GM19351 (cell line): Measurements from ENCODE around the gene CITED4.

Source experiments
- ATAC-seq: cut with Tn5 transposase; IDR thresholded peaks from one replicate; pipeline ENCODE4 v1.9.1; 2021; ENCODE audit warnings: mild to moderate bottlenecking, moderate library complexity; ENCODE audit not compliant: unreplicated experiment

Gene CITED4

DNA sequence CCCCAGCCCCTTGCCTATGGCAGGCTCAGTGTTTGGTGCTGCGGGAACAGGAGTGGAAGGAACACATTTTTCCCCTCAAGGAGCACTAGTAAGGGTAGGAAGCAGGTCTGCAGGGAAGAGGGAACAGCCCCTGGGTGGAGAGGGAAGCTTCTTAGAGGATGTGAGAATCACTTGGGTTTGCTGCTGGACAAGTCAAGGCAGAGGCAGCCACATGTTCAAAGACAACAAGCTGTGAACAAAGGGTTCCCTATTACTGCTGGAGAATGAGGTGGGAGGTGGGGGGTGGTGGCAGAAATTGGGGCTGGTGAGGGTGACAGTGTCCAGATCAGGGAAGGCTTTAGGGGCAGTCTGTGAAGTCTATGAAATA is 24.8 kb upstream of the CITED4 start:
- no peak for ATAC-seq

DNA sequence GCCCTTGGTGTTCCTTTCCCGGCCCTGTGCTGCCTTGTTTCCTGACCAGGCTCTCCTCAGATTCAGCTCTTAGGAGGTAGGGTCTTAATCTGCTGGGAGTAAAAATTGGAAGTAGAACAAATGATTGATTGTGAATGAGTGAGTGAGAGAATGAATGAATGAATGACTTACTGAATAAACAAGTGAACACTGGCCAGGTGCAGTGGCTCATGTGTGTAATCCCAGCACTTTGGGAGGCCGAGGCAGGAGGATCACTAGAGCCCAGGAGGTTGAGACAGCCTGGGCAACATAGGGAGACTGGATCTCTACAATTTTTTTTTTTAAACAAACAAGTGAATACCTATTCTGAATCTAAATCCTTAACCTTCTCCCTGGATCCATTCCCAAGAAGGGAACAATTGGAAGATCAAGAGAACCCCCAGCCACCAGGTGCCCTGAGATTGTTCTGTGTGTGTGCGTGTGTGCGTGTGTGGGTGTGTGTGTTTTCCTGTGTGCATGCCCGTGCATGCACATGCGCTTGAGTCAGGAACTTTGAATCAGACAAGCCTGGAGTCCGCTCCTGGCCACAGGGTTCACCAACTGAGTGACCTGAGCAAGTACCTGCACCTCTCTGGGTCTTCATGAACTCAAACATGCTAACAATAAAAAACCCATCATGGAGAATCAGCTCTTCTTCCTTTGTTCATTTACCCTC is 24.3 kb upstream of the CITED4 start:
- no peak for ATAC-seq

DNA sequence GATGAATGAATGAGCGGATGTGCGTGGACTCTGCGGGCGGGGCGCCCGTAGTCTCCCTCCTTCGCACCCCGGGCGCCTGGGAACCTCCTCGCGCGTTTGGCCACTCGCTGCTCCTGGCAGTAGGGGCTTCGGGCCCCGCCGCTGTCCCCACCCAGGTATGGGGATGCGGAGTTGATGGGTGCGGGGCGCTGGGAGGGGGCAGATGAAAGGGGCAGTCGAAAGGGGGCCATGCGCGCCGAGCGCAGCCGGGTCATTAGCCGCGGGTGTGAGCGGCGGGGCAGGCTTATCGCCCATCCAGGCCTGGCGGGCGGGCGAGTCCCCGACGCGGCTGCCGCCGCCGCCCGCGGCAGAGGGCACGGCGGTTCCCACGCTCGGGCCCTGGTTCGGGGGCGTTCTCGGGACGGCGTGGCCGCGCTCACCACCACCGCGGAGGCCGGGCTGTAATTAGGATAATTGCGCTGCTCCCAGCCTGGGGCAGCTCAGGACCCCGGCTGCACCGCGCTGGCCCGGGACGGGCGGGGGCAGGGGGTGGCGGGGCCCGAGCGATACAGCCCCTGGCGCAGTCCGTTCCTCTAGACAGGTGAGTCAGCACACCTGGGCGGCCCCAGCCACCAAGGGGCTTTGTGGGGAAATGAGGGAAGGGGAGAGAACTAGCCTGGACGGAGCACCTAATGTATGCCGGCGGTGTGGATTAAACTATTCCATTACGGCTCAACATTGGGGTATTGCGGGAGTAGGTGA is 22.1 kb upstream of the CITED4 start:
- ATAC-seq, result no peak

DNA sequence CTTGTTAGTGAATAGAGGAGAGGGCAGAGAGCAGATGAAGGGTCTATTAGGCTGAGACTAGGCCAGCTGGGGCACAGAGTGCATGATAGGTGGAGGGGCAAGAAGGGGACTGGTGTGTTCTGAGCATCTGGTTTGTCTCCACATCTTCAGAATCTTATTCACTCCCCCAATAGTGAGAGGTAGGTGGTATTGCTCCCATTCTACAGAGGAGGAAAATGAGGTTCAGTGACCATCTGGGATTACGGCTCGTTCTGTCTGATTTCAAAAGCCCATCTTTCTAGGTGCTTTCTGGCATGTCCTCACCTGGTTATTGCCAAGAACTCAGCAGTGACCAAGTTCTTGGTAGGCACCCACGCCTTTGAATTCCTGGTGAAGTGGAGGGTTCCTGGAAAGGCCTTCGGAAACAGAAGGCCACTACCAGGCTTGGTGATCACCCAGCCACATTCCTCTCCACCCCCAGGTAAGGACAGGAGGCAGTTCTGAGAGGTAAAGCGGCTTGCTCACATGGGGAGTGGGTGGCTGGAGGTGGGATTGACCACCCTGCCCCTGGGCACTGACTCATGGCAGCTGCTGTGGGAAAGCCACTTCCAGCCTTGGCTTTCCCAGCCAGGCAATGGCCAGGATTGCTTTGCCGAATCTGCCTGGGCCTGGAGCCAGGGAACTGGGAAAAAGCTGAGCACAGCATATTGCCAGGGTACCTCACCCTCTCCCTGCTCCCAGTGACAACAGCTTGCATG is 18.8 kb upstream of the CITED4 start:
- ATAC-seq, result no peak

DNA sequence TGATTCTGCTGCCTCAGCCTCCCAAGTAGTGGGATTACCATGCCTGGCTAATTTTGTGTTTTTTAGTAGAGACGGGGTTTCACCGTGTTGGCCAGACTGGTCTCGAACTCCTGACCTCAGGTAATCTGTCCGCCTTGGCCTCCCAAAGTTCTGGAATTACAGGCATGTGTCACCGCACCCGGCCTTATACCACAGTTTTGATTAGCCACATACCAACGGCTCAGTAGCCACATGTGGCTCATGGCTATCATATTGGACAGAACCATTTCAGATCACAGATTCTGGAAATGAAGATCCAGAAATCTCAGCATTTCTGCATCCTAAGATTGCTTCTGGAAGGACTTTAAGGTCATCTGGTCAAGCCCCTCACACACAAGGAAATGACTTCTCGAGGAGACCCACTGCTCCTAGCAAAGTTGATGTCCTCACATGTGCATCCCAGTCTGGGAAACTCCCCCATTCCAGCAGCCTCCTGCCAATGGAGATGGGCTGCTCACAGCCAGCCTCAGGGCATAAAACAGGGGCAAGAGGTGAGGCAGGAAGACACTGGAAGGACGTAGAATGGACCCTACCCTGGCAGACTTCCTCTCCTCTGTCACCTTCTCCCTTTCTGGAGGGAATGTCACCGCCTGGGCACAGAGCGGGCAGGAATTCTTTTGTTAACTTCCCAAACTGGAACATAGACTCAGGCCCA is 17.5 kb upstream of the CITED4 start:
- no peak for ATAC-seq

DNA sequence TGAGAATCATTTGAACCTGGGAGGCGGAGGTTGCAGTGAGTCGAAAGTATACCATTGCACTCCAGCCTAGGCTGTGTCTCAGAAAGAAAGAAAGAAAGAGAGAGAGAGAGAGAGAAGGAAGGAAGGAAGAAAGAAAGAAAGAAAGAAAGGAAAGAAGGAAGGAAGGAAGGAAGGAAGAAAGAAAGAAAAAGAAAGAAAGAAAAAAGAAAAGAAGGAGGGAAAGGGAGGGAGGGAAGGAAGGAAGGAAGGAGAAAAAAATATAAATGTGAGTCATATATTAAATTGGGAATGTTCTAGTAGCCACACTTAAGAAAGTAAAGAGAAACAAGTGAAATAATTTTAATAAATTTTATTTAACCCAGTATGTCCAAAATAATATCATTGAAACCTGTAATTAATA is 16.7 kb upstream of the CITED4 start:
- no peak for ATAC-seq

DNA sequence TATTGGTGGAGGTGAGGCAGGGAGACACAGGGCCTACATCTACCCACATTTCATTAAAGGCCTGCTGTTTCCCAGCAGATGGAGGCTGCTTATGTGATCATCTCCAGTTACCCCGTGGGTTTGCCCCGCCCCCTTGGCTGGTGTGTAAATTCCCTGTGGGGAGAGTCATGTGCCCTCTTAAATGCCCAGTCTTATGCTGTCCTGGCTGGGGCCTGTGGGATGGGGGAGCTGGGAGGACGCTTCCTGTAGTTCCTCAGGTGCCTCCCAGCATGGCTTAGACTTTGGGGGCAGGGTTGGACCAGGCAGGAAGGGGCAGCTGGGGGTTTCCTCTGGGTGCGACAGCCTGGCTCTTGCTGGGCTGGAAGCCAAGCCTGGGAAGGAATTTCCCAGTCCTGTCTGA is 15.5 kb upstream of the CITED4 start:
- no peak for ATAC-seq

DNA sequence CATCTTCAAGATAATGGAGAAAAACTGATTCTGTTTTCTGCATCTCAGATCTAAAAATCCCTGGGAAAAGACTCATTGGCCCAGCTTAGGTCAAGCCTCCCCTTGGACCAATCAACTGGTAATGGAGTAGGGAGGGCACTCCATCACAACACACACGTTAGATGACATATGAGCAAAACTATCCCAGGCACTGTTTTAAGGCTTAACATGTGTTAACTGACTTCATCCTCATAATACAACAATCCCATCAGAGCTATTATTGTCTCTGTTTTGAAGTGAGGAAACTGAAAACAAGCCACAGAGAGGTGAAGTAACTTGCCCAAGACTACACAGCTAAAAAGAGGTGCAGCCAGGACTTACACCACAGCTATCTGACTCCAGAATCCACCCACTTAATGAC is 14.7 kb upstream of the CITED4 start:
- no peak for ATAC-seq

DNA sequence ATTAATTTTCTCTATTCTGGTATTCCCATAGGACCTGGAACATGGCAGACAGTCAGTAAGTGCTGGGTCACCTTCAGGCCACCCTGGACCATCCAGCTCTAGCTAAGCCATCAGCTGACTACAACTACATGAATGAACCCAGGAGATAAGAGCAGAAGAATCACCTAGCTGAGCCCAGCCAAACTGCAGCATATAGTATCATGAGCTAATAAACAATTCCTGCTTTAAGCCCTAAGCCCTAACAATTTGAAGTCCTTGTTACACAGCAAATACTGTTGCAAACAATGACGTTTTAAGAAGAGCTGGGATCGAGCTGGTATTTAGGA is 14.2 kb upstream of the CITED4 start:
- ATAC-seq, result no peak

DNA sequence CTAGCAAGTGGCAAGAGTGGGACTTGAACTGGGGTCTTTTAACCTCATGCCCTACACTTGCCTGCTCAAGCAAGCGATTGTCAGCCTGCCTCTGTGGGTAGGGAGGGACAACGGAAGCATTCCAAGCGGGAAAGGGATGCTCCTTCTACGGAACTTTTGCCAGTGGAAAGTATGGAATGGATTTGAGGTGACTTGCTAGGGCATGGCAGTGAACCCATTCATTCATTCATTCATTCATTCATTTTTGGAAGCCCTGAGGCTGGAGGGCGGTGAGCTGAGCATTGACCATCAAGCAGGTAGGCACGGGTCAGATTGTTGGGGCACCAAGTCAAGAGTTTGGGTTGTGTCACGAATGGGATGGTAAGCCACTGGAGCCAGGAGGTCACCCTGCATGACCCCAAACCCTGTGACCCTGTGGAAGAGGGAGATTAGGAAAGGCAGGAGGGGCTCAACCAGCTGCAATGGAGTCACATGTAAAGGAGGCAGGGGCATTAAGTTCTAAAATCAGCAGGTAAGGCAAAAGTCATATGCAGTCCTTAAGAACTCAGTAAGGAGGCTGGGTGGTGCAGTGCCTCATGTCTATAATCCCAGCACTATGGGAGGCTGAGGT is 11.8 kb upstream of the CITED4 start:
- no peak for ATAC-seq

DNA sequence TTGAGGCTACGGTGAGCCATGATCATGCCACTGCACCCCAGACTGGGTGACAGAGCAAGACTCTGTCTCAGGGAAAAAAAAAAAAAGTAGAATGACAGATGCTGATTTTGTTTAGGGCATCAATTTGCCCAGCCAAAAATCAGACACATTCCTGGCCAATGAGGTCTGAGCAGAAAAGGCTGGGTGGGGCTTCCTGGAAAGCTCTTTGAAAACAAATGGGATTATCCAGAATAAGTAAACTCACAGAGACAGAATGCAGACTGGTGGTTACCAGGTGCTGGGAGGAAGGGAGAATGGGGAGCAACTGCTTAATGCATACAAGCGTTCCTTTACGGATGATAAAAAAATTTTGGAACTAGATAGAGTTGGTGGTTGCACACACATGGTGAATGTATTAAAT is 10.1 kb upstream of the CITED4 start:
- ATAC-seq, result no peak

DNA sequence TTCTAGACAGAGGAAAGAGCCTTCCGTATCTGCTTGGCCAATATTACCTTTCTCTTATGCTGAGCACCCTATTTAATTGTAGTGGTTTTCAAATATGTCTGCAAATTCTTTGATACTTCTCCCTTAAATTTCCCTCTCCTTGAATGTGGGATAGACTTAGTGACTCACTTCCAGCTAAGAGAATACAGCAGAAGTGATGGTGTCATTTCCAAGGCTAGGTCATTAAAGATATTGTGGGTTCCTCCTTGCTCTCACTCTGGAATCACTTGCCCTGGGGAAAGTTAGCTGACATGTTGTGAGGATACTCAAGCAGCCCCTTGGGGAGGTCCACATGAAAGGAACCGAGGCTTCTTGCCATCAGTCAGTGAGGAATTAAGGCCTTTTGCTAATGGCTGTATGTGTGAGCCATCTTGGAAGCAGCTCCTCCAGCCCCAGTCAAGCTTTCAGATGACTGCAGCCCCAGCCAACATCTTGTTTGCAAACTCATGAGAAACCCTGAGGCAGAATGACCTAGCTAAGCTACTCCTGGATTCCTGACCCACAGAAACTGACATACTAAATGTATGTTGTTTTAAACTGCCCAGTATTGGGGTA is 8.1 kb upstream of the CITED4 start:
- ATAC-seq, result no peak

DNA sequence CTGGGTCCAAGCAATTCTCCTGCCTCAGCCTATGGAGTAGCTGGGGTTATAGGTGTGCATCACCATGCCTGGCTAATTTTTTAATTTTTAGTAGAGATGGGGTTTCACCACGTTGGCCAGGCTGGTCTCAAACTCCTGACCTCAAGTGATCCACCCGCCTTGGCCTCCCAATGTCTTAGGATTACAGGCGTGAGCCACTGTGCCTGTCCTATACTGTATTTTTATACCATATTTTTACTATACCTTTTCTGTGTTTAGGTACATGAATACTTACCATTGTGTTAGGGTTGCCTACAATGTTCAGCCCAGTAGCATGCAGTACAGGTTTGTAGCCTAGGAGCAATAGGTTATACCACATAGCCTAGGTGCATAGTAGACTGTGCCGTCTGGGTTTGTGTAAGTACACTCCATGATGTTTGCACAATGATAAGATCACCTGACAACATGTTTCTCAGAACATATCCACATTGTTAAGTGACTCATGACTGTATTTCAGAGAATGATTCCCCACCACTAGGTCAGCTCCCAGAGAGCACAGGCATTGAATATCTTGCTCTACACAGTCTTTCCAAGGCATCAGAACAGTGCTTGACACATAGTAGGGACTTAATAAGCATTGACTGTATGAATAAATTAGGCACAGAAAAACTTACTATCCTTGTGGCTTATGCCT is 6.0 kb upstream of the CITED4 start:
- ATAC-seq, result no peak

DNA sequence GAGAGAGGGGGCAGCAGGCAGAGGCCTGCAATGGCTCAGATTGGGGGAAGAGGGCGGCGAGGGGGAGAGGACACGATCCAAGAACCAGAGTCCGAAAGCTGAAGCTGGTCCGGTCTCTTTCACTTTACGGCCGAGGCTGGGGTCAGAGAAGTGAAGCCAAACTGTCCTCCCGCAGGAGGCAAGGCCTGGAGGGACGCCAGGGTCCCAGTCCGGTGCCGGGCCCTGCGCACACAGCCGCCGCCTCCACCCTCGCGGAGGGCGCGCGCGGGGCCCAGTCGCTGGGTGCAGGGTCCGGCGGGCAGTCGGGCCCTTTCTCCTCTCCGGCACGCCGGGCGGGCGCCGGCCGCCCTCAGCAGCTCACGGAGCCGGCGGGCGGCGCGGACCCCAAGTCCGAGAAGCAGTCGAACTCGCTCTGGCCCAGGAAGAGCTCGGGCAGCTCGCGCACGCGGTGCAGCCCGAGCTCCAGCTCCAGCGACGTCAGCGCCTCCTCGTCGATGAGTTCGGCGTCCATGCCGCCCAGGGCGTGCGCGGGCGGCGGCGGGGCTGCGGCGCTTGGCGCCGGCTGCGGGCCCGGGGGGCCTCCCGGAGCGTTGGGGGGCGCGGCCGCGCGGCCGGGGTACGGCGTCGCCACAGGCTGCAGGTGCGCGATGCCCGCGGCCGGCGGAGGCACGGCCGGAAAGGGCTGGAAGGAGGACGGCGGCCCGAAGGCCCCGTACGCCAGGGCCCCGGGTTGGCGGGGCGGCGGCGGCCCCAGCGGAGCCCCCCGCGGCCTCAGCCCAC is 749 bp downstream of the CITED4 start:
- ATAC-seq, result peak; percentile 9

DNA sequence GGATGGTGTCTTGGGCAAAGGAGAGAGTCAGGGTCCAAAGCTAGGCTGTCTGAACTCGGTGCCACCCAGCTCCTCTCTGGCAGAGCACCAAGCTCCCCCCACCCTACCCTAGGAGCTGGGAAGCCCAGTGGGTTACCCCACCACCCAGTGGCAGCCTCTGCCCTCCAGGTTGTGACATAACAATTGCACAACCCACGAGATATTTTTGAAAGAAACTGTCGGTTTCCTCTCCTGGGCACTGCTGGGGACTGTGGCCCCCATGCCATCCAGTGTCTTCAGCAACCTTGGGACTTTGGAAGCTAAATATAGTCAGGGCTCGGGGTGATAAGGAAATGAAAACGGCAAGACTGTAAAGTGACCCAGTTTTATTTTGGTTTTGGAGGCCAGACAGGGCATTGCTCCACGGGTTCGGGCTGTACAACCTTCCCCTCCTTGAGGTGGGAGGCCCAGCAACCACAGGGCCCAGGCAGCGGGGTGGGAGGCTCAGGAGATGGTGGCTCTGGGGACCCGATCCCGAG is 1.4 kb downstream of the CITED4 start:
- no peak for ATAC-seq

DNA sequence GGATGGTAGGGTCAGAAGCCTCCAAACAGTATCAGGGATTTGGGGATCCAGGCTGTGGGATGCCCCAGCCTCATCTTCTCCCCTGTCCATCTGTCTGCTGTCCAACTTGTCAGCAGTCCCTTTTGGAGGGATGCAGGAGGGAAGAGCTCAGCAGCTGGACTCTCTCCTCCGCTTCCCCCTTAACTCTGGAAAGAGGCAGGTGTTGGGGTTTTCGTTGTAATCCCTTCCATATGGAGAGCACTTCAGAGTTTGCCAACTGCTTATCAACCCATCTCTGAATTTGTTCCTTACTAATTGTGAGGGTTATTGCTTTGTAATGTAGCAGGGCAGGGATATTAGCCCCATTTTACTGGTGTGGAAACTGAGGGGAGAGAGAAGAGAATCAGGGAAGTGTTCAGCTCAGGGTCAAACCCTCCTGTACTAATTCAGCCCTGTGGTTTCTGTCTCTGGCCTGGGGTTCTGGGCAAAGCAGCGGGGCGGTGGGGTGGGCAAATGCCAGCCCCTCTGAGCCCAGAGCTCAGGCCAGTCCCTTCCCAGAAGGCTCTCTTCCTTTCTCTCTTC is 3.2 kb downstream of the CITED4 start:
- ATAC-seq, result no peak

DNA sequence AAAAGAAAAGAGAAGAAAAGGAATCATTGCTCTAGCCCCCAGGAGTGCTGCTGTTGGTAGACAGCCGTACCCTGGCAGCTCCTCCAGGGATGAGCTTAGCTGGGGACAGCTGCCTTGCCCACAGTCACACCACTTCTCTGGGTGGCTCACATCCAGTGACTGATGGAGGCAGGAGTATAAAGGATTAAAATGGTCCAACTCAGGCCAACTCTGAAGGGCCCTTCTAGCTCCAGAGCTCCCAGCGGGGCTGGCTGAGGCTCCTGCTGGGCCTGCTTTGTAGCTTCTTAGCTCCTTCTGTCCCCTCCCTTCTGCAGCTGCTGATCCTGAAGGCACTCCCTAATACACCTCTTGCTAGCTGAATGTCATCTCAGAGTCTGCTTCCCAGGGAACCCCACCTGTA is 4.4 kb downstream of the CITED4 start:
- ATAC-seq, result no peak

DNA sequence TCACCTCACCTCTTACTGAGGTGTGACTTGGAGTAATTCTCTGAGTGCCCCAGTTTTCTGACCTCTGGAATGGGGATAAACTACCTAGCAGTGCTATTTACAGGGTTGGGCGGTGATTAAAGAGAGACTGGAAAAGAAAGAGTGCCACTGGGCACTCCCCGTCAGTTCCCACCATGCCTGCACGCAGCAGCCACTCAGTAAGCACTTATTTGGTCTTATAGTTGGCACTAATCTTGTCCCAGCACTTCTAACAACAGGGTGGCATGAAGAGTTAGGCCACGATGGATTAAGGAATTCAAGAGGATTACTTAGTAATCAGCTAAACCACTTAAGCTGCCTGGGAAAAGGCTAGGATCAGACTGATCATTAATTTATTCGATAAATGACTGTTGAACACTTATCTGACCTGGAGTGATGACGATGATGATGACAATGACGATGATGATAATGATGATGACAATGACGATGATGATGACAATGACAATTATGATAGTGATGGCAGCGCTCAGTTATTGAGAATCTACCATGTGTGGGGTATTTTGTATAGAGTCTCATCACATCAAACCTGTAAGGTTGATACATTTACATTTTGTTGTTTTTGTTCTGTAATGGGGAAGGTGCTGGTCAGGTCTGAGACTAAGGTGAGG is 5.4 kb downstream of the CITED4 start:
- no peak for ATAC-seq

DNA sequence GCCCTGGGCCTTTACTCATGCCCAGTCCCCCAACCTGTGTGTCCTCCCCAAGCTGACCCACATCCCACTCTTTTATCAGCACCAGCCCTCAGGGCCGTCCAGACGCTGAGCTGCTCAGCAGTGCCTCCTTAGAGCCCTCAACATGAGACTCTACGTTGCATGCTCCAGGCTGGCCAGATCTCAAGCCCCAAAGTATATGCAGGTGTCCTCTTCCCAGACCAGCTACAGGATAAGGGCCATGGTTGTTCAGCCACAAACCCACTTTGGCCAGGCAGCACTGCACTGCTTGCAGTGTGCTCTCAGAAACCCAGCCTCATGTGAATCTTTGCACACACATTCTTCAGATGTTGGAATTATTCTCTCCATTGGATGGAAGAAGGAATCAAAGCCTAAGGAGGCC is 6.0 kb downstream of the CITED4 start:
- no peak for ATAC-seq
